ENCODE data around the gene INPP4A.
"Not testable (repeated sequence)": the region's sequence is repeated elsewhere in the genome, so short reads cannot be mapped to it uniquely, and the experiment has no call there.

The INPP4A gene

DNA sequence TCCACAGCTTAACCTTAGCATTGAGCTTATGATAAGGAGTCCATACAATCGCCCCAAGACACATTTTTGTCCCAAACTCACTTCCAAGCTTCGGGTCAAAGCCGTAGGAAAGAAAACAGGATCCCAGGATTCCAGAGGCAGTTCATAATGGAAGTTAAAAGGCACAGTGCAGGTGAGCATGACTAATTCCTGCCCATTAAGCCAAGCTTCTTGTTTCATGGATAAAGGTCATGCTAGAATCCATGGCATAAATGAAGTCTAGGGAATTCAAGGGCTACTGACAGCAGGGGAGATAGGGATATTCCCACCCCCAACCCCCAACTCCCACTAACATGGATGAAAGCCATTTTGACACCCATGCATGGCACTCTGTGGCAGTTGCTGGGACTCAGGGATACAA lies 10.2 kb upstream of the INPP4A start:
- Histone ChIP-seq H3K4me3 (ENCODE audit: low read depth, low read length) (no peak overlapping the region), H3K36me3 (ENCODE audit: control insufficient read depth in 2 of 2, insufficient read depth in 1 of 2, low read length in 2 of 2) (no peaks in the 10 kb centered on the region), H3K4me1 (ENCODE audit: control insufficient read depth, insufficient read depth, low read length) (no peaks in the 10 kb centered on the region), H3K27ac (ENCODE audit: extremely low read depth, low read depth, low read length) (no peak overlapping the region), H3K9me3 (ENCODE audit: control insufficient read depth, insufficient read depth, low read depth, low read length) (no peaks in the 10 kb centered on the region)
- TF ChIP-seq ZBTB8A (tag by site-specific recombination; IDR thresholded peaks at IDR 0.05) = no peak
- TF ChIP-seq ZBTB21 (tag by site-specific recombination; IDR thresholded peaks at IDR 0.05) = no peak
- TF ChIP-seq, protein P1, sequence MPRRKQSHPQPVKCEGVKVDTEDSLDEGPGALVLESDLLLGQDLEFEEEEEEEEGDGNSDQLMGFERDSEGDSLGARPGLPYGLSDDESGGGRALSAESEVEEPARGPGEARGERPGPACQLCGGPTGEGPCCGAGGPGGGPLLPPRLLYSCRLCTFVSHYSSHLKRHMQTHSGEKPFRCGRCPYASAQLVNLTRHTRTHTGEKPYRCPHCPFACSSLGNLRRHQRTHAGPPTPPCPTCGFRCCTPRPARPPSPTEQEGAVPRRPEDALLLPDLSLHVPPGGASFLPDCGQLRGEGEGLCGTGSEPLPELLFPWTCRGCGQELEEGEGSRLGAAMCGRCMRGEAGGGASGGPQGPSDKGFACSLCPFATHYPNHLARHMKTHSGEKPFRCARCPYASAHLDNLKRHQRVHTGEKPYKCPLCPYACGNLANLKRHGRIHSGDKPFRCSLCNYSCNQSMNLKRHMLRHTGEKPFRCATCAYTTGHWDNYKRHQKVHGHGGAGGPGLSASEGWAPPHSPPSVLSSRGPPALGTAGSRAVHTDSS (tag by site-specific recombination; IDR thresholded peaks at IDR 0.05) = no peak
- TF ChIP-seq, protein P2, sequence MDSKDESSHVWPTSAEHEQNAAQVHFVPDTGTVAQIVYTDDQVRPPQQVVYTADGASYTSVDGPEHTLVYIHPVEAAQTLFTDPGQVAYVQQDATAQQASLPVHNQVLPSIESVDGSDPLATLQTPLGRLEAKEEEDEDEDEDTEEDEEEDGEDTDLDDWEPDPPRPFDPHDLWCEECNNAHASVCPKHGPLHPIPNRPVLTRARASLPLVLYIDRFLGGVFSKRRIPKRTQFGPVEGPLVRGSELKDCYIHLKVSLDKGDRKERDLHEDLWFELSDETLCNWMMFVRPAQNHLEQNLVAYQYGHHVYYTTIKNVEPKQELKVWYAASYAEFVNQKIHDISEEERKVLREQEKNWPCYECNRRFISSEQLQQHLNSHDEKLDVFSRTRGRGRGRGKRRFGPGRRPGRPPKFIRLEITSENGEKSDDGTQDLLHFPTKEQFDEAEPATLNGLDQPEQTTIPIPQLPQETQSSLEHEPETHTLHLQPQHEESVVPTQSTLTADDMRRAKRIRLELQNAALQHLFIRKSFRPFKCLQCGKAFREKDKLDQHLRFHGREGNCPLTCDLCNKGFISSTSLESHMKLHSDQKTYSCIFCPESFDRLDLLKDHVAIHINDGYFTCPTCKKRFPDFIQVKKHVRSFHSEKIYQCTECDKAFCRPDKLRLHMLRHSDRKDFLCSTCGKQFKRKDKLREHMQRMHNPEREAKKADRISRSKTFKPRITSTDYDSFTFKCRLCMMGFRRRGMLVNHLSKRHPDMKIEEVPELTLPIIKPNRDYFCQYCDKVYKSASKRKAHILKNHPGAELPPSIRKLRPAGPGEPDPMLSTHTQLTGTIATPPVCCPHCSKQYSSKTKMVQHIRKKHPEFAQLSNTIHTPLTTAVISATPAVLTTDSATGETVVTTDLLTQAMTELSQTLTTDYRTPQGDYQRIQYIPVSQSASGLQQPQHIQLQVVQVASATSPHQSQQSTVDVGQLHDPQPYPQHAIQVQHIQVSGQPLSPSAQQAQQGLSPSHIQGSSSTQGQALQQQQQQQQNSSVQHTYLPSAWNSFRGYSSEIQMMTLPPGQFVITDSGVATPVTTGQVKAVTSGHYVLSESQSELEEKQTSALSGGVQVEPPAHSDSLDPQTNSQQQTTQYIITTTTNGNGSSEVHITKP (tag by site-specific recombination; IDR thresholded peaks at IDR 0.05) = no peak
- no peak for TF ChIP-seq ZNF768 (tag by site-specific recombination; IDR thresholded peaks at IDR 0.05)
- TF ChIP-seq, protein P3, sequence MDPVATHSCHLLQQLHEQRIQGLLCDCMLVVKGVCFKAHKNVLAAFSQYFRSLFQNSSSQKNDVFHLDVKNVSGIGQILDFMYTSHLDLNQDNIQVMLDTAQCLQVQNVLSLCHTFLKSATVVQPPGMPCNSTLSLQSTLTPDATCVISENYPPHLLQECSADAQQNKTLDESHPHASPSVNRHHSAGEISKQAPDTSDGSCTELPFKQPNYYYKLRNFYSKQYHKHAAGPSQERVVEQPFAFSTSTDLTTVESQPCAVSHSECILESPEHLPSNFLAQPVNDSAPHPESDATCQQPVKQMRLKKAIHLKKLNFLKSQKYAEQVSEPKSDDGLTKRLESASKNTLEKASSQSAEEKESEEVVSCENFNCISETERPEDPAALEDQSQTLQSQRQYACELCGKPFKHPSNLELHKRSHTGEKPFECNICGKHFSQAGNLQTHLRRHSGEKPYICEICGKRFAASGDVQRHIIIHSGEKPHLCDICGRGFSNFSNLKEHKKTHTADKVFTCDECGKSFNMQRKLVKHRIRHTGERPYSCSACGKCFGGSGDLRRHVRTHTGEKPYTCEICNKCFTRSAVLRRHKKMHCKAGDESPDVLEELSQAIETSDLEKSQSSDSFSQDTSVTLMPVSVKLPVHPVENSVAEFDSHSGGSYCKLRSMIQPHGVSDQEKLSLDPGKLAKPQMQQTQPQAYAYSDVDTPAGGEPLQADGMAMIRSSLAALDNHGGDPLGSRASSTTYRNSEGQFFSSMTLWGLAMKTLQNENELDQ (tag by site-specific recombination; IDR thresholded peaks at IDR 0.05; ENCODE audit: low read depth) = no peak
- no peak for TF ChIP-seq GLI4 (tag by site-specific recombination; IDR thresholded peaks at IDR 0.05)
- TF ChIP-seq ZNF529 (tag by site-specific recombination; IDR thresholded peaks at IDR 0.05; ENCODE audit: insufficient replicate concordance) = no peak
- TF ChIP-seq ZNF221 (tag by site-specific recombination; IDR thresholded peaks at IDR 0.05; ENCODE audit: borderline replicate concordance) = no peak
- TF ChIP-seq SP3 (tag by site-specific recombination; IDR thresholded peaks at IDR 0.05) = no peak
- no peak for TF ChIP-seq ZNF223 (tag by site-specific recombination; IDR thresholded peaks at IDR 0.05)
- TF ChIP-seq ZNF621 (tag by site-specific recombination; IDR thresholded peaks at IDR 0.05) = no peak
- TF ChIP-seq ZNF596 (tag by site-specific recombination; IDR thresholded peaks at IDR 0.05) = no peak
- POLR2A ChIA-PET = no interaction called here
- CTCF ChIA-PET = interaction anchor here (0.9 kb wide), 1 partner anchor 22 kb away, joined by 3 read pairs; no protein-coding TSS in a partner anchor

DNA sequence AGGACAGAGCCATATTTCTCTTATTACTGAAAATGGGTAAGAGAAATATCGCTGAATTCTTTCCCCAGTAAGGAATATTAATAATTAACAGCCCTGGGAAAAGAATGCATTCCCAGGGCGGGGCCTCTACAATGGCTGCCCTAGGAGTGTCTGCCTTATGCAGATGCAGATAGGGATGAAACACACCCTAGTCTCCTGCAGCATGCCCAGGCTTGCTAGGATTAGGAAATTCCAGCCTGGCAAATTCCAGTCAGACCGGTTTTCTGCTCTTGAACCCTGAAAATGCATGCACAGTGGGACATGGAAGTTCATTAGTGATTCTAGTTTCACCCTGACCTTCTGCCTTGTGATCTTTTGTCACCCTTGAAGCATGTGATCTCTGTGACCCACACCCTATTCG lies 9.0 kb upstream of the INPP4A start:
- H3K9me3 ChIP-seq (ENCODE audit: control insufficient read depth, insufficient read depth, low read depth, low read length); H3K36me3 ChIP-seq (ENCODE audit: control insufficient read depth in 2 of 2, insufficient read depth in 1 of 2, low read length in 2 of 2); H3K27ac ChIP-seq (ENCODE audit: extremely low read depth, low read depth, low read length); POLR2A ChIA-PET; CTCF ChIA-PET; H3K4me3 ChIP-seq (ENCODE audit: low read depth, low read length); H3K4me1 ChIP-seq (ENCODE audit: control insufficient read depth, insufficient read depth, low read length): not testable (repeated sequence)

DNA sequence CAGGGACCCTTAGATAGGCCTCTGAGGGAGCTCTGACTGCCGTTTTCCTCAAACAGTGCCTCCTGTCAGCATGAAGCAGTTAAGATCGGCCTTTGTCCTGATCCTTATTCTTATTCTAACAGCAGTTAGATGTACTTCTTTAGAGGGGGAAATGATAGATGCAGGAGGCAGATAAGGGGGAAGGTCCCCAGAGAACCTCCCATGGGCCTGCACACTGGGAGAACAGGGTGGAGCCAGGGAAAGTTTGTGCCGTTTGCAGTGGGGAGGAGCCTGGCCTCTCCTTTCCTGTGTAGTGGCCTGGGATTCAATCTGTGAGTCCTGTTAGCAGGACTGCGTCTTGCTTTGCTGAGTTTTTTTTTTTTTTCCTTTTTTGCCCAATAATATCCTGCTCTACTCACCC lies 7.9 kb upstream of the INPP4A start:
- Histone ChIP-seq H3K36me3 (ENCODE audit: control insufficient read depth in 2 of 2, insufficient read depth in 1 of 2, low read length in 2 of 2) (no peaks in the 10 kb centered on the region), H3K4me1 (ENCODE audit: control insufficient read depth, insufficient read depth, low read length) (no peaks in the 10 kb centered on the region), H3K9me3 (ENCODE audit: control insufficient read depth, insufficient read depth, low read depth, low read length) (no peaks in the 10 kb centered on the region), H3K4me3 (ENCODE audit: low read depth, low read length) (no peak overlapping the region), H3K27ac (ENCODE audit: extremely low read depth, low read depth, low read length) (no peak overlapping the region)
- ChIA-PET POLR2A (no interaction called here), CTCF (no interaction called here)
- TF ChIP-seq ZNF571 (tag by site-specific recombination; IDR thresholded peaks at IDR 0.05) = no peak
- TF ChIP-seq ZNF416 (tag by site-specific recombination; IDR thresholded peaks at IDR 0.05) = no peak
- no peak for TF ChIP-seq ZNF707 (tag by site-specific recombination; IDR thresholded peaks at IDR 0.05)

Measured in HEK293 (cell line).